GM18907 (cell line): ENCODE results near the gene RPA4.
A peak's percentile ranks its signal among the peaks of the same experiment; 100 is the strongest.
"Not testable (repeated sequence)": the region's sequence is repeated elsewhere in the genome, so short reads cannot be mapped to it uniquely, and the experiment has no call there.

Experiments used
- ATAC-seq: cut with Tn5 transposase; IDR thresholded peaks from one replicate; pipeline ENCODE4 v1.9.1; 2021; ENCODE audit warnings: mild to moderate bottlenecking, moderate library complexity; ENCODE audit not compliant: unreplicated experiment

Gene RPA4, protein sequence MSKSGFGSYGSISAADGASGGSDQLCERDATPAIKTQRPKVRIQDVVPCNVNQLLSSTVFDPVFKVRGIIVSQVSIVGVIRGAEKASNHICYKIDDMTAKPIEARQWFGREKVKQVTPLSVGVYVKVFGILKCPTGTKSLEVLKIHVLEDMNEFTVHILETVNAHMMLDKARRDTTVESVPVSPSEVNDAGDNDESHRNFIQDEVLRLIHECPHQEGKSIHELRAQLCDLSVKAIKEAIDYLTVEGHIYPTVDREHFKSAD

GRCh38 chrX:96883608-96884007 lies at the start of gene RPA4:
RPA4 (plus strand) TSS chrX:96883908; CDS start chrX:96884311, 403 bp downstream.
- no peak for ATAC-seq

- no peak for ATAC-seq
These were observed 49.6 kb upstream of the RPA4 start for GRCh38 chrX:96834137-96834536.

GRCh38 chrX:96835660-96836289 lies 47.9 kb upstream of the RPA4 start:
- ATAC-seq = peak; percentile 89

GRCh38 chrX:96837808-96838207 lies 45.9 kb upstream of the RPA4 start:
- no peak for ATAC-seq

DNA sequence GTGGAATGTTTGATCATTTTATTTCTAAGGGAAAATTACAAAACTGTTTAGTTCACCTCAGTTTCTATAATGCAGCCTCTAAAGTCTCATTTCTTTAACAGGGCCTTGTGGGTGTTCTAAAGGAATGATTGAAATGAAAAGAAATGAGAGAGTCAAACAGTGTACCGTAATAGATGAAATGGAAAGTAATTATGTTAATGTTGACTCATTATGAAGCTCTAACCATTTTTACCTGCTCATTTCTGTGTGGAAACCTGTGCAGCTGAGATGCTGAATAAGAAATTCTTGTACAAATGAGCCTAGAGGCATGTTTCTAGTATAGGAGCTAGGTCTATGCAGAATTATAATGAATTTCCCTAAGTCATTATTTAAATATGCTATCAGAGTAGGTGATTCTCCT lies 45.2 kb upstream of the RPA4 start:
- ATAC-seq = no peak

DNA sequence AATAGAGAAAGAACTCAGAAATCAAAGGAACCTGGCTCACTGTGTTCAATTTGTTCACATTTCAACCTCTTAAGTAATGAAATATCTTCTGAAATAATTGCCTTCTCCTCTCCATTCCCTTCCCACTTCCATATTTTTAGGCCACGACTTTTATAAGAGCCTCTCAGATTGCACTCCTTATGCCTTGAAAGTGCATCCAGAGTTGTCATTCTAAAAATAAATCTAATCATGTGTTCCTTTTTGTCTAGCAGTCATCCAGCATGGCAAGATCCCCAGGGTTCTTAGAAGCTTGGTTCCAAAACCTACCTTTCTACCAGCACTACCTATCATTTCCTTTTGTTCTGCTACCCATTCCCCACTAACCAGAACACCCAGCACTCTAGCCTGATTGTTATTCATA lies 42.4 kb upstream of the RPA4 start:
- no peak for ATAC-seq

- ATAC-seq = not testable (repeated sequence)
These were observed 41.8 kb upstream of the RPA4 start for GRCh38 chrX:96841866-96842265.

- no peak for ATAC-seq
These were observed 40.1 kb upstream of the RPA4 start for GRCh38 chrX:96843566-96843965.

DNA sequence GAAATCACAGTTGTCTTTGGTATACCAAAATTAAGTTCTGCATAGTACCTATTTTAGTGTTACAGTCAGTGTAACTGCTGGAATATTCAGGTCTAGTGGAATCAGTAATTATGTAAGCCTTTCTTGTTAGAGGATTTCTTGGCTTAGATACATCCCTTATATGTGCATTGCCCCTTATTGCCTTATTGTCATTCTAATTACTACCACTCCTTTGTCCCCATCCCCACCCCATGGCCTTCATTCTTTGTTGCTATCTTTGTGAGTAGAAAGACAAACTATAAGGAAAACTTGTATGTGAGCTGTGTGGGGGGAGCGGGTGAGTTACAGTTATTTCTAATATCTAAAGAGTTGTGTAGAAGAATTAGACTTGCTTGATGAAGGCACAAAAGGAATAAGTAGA lies 36.9 kb upstream of the RPA4 start:
- ATAC-seq = no peak

DNA sequence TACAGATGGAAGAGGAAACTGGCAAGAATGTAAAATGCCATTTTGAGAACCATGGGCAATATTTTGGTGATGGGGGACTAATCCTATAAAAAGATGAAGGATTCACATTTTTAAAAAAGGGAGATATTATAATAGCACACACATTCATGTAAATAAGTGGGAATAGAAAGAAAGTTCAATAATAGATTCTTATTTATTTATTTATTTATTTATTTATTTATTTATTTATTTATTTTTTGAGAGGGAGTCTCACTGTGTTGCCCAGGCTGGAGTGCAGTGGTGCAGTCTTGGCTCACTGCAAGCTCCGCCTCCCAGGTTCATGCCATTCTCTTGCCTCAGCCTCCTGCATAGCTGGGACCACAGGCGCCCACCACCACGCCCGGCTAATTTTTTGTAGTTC lies 24.3 kb upstream of the RPA4 start:
- not testable (repeated sequence) for ATAC-seq

DNA sequence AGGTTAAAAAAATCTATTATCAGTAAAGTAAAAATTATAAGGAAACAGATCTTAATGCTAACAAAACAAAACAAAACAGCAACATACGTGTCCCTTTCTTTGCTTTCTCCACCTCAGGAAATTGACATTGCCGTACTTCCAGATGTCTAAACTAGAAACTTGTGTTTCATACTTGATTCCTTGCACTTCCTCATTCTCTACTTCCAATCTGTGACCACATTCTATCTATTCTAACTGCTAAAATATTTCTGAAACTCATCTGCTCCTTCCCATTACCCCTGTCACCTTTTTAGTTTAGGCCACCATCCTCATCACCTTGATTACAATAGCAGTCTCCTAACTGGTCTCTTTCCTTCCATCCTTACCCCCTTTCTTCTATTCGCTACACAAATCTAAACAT lies 22.5 kb upstream of the RPA4 start:
- no peak for ATAC-seq

DNA sequence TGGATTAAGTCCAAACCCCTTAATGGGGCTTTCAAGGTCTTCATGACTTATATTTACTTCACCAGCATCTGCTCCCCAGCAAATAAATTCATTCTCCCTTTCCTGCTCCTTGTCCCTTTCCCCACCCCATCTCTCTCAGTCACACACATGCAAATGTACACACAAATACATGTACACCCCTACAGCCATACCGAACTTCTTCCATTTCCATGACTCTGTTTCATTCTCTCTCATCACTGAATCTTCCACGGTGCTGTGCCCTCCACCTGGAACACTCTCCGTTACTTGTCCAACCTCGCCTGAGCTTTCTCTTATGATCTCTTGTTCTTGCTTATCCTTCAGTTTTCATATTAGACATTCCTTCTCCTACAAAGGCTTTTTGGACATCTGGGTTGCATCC lies 22.0 kb upstream of the RPA4 start:
- no peak for ATAC-seq

DNA sequence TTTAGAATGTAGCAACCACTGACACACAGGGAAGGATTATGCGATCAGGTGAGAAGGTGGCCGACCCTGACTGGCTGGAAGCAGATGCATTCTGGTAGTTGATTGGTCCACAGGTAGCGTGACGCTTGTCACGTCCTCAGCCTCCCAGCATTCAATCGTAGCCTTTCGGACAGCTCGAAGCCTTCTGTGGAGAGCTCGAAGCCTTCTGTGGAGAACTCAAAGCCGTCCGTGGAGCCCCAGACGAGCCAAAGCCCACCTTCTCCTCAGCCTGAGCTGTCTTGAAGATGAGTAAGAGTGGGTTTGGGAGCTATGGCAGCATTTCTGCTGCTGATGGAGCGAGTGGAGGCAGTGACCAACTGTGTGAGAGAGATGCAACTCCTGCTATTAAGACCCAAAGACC lies 319 bp downstream of the RPA4 start:
- no peak for ATAC-seq

DNA sequence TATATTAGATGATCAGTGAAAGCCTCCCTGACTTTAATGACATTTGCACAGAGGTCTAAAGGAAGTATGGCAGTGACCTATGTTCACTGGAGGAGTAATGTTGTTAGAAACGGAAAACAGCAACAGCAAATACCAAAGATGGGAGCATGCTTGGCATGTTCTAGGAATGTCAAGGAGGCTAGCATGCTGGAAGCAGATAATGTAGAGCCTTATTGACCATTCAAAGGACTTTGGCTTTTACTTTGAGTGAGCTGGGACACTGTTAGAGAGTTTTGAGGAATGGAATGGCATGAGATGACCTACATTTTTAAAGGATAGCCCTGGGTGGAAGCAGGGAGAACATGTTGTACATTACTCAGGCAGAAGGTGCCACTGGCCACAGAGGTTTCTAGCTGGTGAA lies 6.0 kb downstream of the RPA4 start:
- no peak for ATAC-seq

- ATAC-seq = no peak
These were observed 23.0 kb downstream of the RPA4 start for GRCh38 chrX:96906741-96907140.

- ATAC-seq = no peak
These were observed 24.0 kb downstream of the RPA4 start for GRCh38 chrX:96907516-96908272.

- ATAC-seq = no peak
These were observed 25.6 kb downstream of the RPA4 start for GRCh38 chrX:96909291-96909690.

DNA sequence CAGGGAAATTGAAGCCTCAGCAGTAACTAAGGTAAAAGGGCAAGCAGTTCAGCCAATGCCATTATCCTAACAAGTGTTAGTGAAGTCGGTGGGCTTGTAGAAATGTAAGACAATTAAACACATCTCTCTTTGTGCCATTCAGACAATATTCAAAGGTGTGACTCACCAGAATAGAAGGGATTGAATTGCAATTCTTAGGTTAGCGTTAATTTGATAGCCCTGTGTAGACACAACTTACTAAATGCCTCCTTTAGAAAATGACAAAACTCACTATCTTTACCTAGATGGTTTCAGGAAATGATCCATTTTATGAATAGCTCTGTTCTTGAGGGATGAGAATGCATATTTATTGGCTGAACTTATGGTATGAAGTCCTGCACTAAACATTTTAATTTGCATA lies 35.2 kb downstream of the RPA4 start:
- no peak for ATAC-seq

DNA sequence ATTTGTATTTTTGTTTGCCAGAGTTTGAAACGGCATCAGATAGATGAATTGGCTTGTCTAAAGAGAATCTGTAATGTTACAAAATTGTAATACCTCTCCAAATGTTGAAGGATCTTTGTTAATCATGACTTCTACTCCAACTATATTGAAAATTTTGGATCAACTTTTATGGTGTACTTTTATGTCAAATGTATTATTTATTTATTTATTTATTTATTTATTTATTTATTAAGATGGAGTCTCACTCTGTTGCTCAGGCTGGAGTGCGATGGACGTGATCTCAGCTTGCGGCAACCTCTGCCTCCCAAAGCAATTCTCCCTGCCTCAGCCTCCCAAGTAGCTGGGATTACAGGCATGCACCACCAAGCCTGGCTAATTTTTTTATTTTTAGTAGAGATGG lies 36.0 kb downstream of the RPA4 start:
- no peak for ATAC-seq

GRCh38 chrX:96924581-96924980 lies 40.9 kb downstream of the RPA4 start:
- no peak for ATAC-seq

DNA sequence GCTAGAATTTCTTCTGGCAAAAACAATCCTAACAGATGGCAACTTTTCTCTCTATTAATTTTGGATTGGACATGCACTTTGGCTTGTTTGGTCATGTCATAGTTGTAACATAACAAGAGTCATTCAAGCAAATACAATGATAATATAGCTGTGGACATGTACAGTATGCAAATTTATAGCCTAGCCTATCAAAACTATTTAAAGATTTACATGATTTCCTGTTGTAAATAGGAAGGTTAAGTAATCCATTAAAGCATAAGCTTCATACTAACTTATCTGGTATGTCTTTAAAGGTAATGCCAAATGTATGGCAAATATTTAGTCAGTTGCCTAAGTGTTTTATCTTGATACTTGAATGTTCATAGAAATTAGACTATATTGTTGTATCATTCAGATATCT lies 45.3 kb downstream of the RPA4 start:
- no peak for ATAC-seq
